GM18951 (cell line): ENCODE measurements around the gene BPIFB4.
"Not testable (repeated sequence)": the region's sequence is repeated elsewhere in the genome, so short reads cannot be mapped to it uniquely, and the experiment has no call there.

Experiments
- POLR2A ChIP-seq: IDR thresholded peaks from 4 replicates; pipeline ENCODE4 v1.6.1; 2011; ENCODE audit warnings: mild to moderate bottlenecking; ENCODE audit not compliant: insufficient read length, insufficient read depth; ENCODE audit errors: extremely low read depth
- in situ Hi-C: fragments of 300-500 bp; cut with MboI; formaldehyde crosslinking; loops from one replicate; pipeline ENCODE4 v1.12.0; 2022; ENCODE audit warnings: low sequenced_read_pairs, mixed read lengths, inconsistent platforms; ENCODE audit not compliant: unreplicated experiment

The BPIFB4 gene

GRCh38 chr20:33079259-33079658 is at the start of gene BPIFB4:
Gene BPIFB4, plus strand, starts transcription at chr20:33079643. Its CDS starts 1,884 bp downstream, at chr20:33081527.
- TF ChIP-seq POLR2A: no peak
- in situ Hi-C loops: no loop called here

GRCh38 chr20:33030076-33030475 is 49.4 kb upstream of the BPIFB4 start:
- in situ Hi-C loops: no loop called here
- TF ChIP-seq POLR2A: no peak

- in situ Hi-C loops: no loop called here
- TF ChIP-seq POLR2A: no peak
Measured at GRCh38 chr20:33030569-33030968, 48.9 kb upstream of the BPIFB4 start.

- in situ Hi-C loops: no loop called here
Measured at GRCh38 chr20:33031531-33031930, 47.9 kb upstream of the BPIFB4 start, which contains the start of gene BPIFB6. Gene BPIFB6, plus strand, starts transcription at chr20:33031648. Its CDS starts 0 bp downstream, at chr20:33031648.

GRCh38 chr20:33032555-33032954 is 46.9 kb upstream of the BPIFB4 start:
- TF ChIP-seq POLR2A: no peak
- in situ Hi-C loops: no loop called here

More at GRCh38 chr20:33031531-33031930, 47.9 kb upstream of the BPIFB4 start, which contains the start of gene BPIFB6:
- TF ChIP-seq POLR2A: no peak

GRCh38 chr20:33033381-33033780 is 46.1 kb upstream of the BPIFB4 start:
- in situ Hi-C loops: no loop called here
- TF ChIP-seq POLR2A: no peak

- in situ Hi-C loops: no loop called here
- no peak for TF ChIP-seq POLR2A
Measured at GRCh38 chr20:33034115-33034514, 45.3 kb upstream of the BPIFB4 start.

GRCh38 chr20:33034901-33035492 is 44.4 kb upstream of the BPIFB4 start:
- in situ Hi-C loops: no loop called here
- no peak for TF ChIP-seq POLR2A

- no peak for TF ChIP-seq POLR2A
- in situ Hi-C loops: no loop called here
Measured at GRCh38 chr20:33037456-33037855, 42.0 kb upstream of the BPIFB4 start.

- no peak for TF ChIP-seq POLR2A
- in situ Hi-C loops: no loop called here
Measured at GRCh38 chr20:33038243-33038642, 41.2 kb upstream of the BPIFB4 start.

GRCh38 chr20:33042430-33042829 is 37.0 kb upstream of the BPIFB4 start:
- TF ChIP-seq POLR2A: no peak
- in situ Hi-C loops: no loop called here

GRCh38 chr20:33042983-33043730 is 36.3 kb upstream of the BPIFB4 start:
- in situ Hi-C loops: no loop called here

GRCh38 chr20:33043731-33044181 is 35.7 kb upstream of the BPIFB4 start:
- TF ChIP-seq POLR2A: no peak
- in situ Hi-C loops: no loop called here

More at GRCh38 chr20:33042983-33043730, 36.3 kb upstream of the BPIFB4 start:
- TF ChIP-seq POLR2A: no peak

GRCh38 chr20:33045129-33045721 is 34.2 kb upstream of the BPIFB4 start:
- in situ Hi-C loops: not testable (repeated sequence)
